ENCODE results near the gene NID2.

The NID2 gene

DNA sequence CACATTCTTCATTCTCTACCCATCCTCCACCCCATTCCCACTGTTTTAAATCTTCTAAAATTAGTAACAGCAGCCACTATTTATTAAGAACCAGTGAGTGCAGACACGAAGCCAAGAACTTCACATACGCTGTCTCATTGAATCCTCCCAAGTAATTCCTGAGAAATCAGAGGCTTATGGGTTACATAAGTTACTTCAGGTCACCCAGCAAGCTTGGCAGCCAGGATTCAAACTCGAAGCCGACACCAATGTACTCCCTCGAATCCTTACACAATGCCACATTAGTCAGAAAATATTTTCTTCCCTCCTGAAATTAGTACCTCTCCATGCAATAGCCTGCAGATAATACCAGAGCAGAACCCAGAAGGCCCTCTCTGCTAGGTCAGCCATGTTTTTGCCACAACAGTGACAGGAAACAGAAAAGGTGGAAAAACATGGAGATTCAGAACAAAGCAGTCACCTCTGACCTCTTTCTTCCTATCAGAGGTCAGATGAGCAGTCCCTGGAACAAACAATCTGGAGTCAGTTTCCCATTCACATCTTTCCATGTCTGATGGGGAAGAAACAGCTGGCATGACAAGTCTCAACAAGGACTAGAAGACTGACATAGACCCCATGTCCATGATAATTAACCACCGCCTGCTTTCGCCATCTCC is 16.4 kb downstream of the NID2 start:
- no peak for DNase-seq

DNA sequence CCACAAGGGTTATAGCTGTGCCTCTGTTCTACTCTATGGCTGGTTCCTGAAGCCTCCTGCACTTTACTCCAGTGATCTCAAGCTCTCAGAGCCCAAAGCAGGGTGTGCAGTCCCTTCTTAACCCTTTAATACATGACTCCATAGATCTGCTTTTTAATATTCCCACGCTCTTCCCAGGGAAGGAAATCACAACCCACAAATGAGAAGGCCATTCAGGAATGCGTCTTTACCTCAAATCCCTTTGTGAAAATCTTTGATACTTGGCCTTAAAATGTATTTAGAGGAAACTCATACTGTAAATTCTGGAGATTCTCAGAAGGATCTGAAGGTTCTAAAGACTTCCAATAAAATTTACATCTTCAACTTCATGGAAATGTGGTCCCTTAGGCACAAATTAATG is 17.0 kb downstream of the NID2 start:
- DNase-seq: no peak

DNA sequence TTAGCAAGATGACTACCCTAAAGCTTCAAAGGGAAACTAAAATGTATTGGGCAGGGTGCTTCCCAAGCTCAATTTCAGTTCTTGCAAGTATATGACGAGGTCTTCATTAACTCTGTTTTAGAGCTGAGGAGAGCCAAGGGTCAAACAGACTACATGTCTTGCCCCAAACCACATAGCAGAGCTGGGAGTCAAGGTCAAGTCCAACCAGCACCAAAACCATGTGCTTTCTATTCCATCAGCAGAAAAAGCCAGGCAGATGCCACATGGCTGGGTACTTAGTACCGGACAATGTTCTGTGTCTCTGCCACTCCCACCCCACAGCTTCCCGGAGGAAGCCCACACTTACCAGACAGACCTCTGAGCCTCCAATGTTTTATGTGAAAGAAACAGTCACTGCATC is 17.6 kb downstream of the NID2 start:
- DNase-seq: no peak

DNA sequence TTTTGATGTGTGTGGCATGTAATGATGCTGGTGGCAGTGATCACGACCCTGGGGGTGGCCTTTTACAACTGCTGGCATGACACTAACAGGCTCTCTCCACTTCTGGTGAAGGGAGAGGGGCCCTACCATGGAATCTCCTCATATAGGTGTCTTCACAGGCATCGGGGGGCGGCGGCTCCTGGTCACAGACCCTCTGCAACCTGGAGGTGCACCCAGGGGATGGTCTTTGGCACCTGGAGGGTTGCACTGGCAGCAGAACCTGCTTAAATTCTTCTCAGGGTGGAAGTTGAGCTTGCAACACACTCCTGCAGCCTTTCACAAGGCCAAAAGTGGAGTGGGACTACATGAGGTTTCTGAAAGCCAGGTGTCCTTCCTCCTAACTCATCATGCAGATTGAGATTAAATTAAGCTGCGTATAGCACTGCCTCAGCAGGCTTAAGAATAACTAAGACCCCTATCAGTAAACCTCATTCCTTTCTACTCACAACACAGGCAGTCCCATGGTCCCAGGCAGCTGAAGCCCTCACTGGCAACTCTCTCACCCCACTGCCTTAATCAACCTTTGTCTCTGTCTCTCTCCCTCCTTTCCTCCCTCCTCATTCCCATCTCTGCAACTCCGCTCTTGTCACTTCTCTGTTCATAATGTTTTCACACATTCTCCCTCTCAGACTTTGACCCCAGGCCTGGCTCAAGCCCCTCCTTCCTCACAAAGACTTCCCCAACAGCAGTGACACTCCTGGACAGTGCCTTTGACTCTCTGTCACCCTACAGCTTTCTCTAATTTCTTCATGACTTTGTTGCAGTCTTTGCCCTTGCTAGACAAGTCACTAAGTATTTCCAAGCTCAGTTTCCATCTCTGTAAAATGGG is 18.9 kb downstream of the NID2 start:
- no peak for DNase-seq

DNA sequence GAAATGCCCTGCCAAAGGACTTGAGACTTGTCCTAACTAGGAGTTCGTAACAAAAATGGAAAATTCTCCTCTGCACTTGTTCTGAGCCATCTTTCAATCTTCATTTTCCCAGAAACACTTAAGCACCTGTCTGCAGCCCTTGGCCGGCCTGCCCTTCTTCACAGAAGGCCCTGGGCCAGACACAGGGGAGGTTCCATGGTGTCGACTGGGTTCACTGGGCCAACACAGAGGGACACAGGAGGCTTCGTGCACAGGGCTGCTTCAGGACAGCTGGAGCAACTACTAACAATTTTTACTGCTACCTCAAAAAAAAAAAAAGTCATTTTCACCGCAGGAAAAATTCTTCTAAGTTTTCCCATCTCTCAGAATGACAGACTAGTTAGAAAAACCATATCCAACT is 19.6 kb downstream of the NID2 start:
- DNase-seq: no peak

DNA sequence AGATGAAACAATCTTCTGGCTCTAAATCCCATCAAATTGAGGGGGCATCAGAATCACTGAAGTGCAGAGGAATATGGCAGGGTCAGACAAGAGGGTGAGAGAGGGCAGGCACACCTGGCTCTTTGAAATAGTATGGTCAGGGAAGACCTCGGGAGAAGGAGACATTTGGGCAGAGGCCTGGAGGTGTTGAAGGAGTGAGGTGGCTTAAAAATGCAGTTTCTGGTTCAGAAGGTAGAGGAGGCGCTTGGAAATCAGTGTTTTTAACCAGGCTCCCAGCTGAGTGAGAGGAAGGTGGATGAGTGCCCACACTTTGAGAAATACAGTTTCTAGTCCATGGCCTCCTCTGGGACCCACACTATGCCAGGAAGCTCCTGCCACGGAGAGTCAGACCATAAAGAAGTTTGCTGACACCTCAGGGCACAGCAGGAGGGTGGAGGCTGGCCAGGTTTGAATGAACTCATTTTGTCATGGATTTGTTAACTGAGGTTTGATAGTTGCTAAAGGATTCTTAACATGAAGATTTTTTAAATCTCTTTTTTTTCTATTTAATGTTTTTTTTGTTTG is 20.1 kb downstream of the NID2 start:
- DNase-seq: no peak

GRCh38 chr14:52048116-52048515 is 20.7 kb downstream of the NID2 start:
- no peak for DNase-seq

- no peak for DNase-seq
Observed at GRCh38 chr14:52046376-52046917, 22.4 kb downstream of the NID2 start.

- no peak for DNase-seq
Observed at GRCh38 chr14:52044791-52045522, 23.9 kb downstream of the NID2 start.

DNA sequence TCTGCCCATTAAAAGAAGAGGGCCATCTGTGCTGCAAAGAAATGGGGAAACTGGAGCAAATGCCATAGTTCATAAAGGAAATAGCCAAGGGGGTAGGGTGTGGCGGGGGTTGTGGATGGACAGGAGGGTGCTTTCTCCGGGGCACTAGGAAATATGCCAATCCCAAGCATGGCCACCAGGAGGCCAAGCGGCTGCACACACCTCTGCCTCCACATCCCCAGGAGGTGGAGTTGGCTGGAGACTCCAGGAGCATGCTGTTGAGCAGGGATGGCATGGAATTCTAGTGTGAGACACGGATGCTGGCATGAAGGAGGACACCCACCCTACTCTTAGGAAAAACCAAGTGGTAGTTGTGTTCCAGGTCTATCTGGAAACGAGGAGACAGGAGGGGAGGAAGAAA is 25.2 kb downstream of the NID2 start:
- peak; percentile 7 to 63 for DNase-seq

DNA sequence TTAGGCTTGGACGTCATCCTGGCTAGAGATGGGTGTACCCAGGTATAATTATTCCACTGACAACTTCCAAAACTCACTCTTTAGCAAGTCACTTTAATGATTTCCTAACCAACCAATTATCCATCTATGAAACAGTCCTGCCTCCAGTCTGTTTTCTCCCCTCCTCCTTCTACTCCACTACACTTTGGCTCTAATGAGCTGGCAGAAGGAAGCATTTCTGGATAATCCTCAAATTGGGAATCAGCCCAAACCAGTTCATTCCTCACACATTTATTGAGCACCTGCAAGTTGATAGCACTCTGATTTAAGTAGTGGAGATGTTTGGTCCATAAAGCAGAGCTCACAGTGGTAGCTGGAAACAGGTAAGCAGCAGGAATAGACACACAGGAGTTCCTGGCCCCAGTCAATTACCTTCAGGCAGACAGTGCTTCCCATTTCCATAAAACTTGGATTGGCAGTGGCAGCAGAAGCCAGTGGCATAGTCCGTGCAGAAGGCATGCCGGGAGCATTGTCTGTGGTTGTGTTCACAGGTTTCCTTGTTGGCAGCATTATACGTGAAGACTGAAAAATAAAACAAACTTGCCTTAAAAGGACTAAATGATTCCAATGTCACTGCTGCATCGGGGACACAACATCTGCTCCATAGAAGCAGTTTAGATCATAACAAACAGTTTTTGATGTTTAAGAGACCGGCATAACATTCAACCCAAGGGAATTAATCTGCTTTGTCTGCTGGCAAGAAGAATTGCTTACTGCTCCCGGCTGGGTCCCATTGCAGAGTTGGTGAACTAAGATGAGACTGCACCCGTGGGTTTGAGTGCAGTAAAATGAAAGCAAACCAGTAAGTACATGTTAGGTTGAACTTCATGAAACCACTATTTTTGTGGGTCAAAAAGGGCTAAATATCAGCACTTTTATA is 26.2 kb downstream of the NID2 start:
- peak in 1 of 2 experiments; percentile 3 for DNase-seq

DNA sequence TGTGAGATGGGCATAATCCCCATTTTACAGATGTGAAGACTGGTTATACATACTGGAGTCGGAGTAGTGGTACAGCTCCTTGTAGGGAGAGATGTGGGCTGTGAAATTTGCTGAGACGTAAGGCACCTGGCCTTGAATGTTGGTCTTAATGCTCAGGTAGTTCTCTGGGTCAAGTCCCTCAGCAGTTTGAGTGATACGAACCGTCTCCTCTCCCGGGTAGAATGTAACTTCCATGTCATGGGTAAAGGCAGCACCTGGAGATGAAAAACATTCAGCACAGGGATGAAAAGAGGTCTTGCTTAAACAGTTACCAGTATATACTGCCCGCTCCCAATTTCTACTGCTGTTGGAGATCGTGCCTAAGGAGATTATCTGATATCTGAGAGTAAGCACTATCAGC is 28.3 kb downstream of the NID2 start:
- DNase-seq: no peak

DNA sequence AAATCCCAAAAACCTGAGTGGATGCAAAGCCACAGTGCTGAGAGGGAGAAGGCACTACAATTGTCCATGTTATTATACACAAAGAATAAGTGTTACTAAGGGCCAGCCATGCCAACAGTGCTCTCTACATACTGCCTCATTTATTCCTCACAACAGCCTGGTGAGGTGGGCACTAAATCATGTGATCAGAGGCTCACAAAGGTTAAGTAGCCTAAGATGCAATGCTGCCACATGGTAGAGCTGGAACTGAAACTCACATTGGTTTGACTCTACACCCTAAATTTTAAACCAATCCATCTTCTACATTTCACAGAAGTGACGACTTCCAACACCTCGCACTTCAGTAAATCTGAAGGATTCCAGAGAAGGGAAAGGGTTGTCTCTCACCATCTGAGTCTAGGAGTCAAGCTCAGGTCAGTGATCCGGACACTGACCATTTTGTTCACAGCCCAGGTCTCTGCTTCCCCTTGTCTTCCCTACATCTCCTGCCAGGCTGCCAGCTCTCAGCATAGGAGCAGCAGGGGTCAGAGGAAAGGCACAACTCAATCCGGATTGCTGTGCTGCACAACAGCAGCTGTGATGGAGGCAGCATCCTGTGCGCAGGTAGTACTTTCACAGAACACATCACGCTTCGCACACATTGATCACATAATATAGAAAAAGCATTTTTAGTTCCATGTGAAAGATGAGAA is 29.6 kb downstream of the NID2 start:
- no peak for DNase-seq

GRCh38 chr14:52033101-52033642 is 35.7 kb downstream of the NID2 start:
- no peak for DNase-seq

GRCh38 chr14:52032204-52032801 is 36.6 kb downstream of the NID2 start:
- DNase-seq: no peak

GRCh38 chr14:52031781-52032180 is 37.1 kb downstream of the NID2 start:
- DNase-seq: no peak

- no peak for DNase-seq
Observed at GRCh38 chr14:52029881-52030280, 39.0 kb downstream of the NID2 start.

- DNase-seq: no peak
Observed at GRCh38 chr14:52026901-52027300, 42.0 kb downstream of the NID2 start.

DNA sequence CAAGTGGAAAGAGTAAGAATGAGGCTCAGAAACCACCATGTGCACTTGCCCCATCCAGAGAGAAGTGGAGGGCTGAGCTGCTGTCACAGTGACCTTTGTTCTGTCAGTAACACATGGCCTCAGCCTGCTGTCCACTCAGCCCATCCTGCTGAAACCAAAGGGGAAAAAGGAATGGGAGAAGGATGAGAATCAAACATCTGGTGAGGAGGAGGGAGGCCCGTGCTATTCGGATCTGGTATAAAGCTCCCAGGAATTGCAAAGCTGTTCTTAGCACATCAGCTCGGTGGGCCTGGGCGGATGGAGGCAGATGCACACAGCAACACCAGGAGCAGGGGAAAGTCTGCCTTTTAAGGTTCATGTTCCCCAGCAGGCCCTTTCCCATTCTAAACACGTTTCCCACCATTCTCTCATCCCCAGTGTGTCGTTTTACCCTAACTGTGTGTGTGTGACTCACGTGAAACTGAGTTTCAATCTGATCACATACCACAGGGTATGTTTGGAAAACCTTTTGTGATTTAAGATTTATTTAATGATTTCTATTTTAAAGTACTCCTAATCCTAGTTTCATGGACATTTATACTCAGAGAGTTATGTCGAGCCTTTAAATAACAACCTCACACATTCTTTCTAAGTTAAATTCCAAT is 42.7 kb downstream of the NID2 start:
- no peak for DNase-seq

- DNase-seq: no peak
Observed at GRCh38 chr14:52025310-52025709, 43.5 kb downstream of the NID2 start.

Measured in NCI-H526 (cell line).